OCI-LY7 (cell line): ENCODE data around the gene ETNPPL.

ENCODE experiments used
- CTCF ChIP-seq: fragments of 200-600 bp; sonication (generic); conservative IDR thresholded peaks from 2 replicates; pipeline ENCODE4 v1.5.1; 2014; ENCODE audit warnings: mild to moderate bottlenecking, antibody characterized with exemption, low read length, moderate library complexity, mixed read lengths
- EZH2phosphoT487 ChIP-seq: fragments of 200-600 bp; sonication (generic); IDR thresholded peaks from 2 replicates; pipeline ENCODE4 v1.6.1; 2018; ENCODE audit warnings: low read depth, borderline replicate concordance, mild to moderate bottlenecking, mixed run types, antibody characterized with exemption, low read length, moderate library complexity, mixed read lengths

- TF ChIP-seq CTCF (no peak), EZH2phosphoT487 (no peak)
These were observed 36.5 kb upstream of the ETNPPL start for GRCh38 chr4:108799306-108799705.
